GM23248 (cell line): ENCODE data around the gene TDO2.
A peak's percentile ranks its signal among the peaks of the same experiment; 100 is the strongest.

Source experiments
- EZH2 ChIP-seq: fragments of 200-600 bp; sonication (generic); IDR thresholded peaks from 2 replicates; pipeline ENCODE4 v1.6.1; 2018; ENCODE audit warnings: antibody characterized with exemption, mild to moderate bottlenecking; ENCODE audit not compliant: insufficient read depth, poor library complexity, severe bottlenecking
- EZH2phosphoT487 ChIP-seq: fragments of 200-600 bp; sonication (generic); IDR thresholded peaks from 2 replicates; pipeline ENCODE4 v1.6.1; 2018; ENCODE audit warnings: antibody characterized with exemption, moderate library complexity, mild to moderate bottlenecking, low read depth; ENCODE audit not compliant: insufficient read depth

DNA sequence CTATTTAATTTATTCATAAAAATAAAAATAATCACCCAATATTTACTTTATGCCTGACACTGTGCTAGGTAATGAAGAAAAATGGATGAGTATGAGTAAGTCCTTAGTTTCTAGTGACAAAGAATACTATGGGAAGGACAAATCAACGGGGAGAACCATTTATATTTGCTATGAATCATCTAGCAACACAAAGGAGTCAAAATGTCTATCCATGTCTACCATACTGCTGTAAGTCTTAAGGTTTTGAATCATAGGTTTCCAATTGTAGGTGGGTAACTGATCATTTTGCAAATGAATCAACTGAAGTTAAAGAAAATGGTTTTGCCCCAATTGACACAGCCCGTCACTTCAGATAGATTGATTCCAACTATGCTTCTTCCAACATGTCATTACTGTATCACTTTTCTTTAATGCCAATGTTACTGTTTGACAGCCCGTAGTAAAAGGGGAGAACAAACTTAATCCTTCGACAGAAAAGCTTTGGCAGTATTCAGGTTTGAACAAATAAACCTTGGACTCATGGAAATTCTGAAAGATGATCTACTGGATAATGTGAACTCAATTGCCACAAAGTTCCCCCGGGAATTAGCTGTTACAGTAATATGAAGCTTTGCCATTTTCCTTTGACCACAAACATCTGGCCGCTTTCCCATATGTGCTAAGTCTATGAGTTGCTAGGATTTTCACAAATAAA is 3.2 kb downstream of the TDO2 start:
- TF ChIP-seq EZH2 (no peak), EZH2phosphoT487 (peak; percentile 90; the same call in 1 of the 2 replicates)
